Activated naive CD4-positive, alpha-beta T cell (primary cell): ENCODE data around the gene OTUD7B.
A peak's percentile ranks its signal among the peaks of the same experiment; 100 is the strongest.

Experiments
- DNase-seq, 4 experiments: peaks; one replicate each; lab custom pipeline; 2025; lab: John Stamatoyannopoulos, UW

Gene OTUD7B

DNA sequence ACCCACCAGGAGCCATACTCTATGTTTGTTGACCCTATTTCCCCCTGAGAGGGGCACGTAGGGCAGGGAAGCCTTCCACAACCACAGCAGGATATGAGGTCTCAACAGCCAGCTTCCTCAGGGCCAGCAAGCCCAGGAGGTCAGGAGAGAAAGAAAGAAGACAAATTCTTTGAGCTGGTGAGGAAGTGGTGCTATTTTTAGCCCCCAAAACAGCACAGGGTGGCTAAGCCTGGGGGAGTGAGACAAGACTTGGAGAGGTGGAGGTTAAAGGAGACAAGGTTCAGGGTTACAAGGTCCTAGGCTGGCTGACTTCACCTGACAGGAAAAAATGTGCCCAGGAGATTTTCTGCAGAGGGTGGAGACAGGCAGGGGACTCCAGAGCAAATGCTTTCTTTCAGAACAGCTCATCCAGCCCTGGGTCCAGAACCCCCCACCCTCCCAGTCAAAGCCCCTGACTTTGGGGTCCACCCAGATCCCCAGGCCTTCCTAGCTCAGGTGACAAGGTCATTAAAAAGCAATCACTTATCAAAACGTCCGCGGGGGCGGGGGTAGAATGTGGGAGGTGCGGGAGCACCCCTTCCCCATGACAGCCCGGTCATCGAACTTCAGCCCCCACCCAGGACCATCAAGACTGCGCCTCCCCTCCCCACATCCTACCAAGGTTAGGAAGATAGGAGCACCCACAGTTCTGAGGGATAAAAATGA lies 94.2 kb downstream of the OTUD7B start:
- DNase-seq = no peak

DNA sequence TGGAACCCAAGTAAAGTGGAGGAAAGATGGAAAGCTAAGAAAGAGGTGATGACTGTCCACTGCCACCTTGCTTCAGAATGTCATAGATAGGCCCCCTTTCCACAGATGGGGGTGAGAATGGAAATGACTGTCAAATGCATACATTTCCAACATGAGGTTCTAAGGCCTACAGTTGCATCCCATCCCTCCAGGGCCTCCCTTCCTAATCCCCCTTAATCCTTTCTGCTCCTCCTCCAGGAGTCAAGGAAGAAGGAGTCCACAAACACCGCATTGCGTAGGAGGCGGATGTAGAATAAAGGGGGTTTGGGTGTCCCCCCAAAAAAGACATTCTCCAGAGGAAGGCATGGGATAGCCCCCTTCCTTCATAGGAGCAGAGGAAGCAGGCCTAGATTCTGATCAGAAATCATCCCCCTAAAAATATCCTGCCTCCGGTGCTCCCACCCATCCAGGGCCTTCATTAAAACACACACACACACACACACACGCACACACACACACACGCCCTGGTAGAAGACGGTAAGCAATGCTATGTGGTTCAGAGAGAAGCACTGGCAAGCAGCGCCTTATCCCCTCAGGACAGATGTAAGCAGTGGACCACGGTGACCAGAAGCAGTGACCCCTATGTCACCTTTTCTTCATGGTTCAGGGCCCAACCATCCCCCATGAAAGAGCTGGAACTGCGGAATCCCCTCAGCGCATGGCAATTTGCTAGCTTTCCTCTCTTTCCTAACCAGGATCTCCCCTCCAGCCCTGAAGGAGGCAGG lies 94.9 kb downstream of the OTUD7B start:
- no peak for DNase-seq

DNA sequence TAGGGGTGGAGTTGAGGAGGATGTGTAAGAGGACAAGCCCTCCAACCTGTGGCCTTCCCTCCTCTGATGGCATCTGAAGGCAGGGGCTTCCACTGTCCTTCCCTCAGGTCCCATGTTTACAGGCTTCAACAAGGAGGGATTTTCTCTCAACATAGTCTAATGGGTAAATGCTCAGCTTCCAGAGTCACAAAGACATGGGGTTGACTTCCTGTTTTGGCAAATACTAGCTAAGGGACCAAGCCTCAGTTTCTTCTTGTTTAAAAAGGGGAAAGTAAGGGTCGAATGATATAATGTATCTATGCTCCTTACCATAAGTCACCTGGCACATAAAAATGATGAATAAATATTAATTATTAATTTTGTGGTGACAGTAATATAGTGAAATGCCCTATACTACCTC lies 96.0 kb downstream of the OTUD7B start:
- no peak for DNase-seq

DNA sequence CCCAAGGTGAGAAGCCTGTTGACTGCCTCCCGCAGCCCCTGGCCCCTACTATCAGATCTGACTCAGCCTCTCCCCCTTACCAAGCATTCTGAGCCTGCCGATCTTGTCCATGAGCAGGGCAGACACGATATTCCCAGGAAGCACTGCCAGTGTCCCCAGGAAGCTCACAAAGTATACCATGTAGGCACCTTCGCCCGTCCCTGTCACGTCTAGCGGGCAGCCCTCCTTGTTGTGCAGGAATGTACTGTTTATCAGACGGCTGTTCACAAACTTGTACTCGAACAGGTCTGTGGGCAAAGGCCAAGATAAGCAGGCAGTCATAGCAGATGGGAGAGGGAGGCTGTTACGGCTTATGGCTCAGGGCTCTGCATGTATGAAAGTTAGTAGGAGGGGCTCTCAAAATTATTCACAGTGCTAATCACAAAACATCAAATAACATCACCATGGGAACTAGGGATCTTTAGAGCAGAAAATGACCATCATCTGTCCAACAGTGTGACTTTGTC lies 103.9 kb downstream of the OTUD7B start:
- DNase-seq = no peak

DNA sequence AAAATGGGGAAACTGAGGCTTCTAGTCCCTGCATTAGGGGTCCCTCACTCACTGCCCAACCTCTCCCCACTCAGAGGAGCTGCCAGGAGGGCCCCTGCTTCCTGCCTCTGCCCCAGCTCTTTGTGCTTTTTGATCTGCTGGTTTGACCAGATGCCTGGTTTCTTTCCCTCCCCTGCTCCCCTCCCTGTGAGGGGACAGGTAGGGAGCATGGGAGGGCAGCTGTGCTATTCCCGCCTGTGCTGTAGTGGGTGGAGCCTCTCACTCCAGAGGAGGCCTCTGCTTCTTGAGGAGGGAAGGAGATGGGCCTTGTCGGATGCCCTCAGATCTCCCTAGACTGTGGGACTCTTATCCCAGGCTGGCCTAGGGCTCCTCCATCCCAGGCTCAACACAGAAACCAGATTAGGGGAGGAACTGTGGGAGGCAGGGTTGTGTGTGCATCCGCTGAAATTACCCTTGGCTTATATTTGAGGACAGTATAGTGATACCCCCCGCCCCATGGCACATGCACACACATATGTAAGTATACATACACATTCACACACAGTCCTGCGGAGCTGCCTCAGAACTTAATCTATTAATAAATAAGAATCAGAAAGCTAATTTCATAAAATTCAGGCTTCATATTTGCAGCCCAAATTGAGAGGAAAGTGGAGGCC lies 106.6 kb downstream of the OTUD7B start:
- DNase-seq = no peak

DNA sequence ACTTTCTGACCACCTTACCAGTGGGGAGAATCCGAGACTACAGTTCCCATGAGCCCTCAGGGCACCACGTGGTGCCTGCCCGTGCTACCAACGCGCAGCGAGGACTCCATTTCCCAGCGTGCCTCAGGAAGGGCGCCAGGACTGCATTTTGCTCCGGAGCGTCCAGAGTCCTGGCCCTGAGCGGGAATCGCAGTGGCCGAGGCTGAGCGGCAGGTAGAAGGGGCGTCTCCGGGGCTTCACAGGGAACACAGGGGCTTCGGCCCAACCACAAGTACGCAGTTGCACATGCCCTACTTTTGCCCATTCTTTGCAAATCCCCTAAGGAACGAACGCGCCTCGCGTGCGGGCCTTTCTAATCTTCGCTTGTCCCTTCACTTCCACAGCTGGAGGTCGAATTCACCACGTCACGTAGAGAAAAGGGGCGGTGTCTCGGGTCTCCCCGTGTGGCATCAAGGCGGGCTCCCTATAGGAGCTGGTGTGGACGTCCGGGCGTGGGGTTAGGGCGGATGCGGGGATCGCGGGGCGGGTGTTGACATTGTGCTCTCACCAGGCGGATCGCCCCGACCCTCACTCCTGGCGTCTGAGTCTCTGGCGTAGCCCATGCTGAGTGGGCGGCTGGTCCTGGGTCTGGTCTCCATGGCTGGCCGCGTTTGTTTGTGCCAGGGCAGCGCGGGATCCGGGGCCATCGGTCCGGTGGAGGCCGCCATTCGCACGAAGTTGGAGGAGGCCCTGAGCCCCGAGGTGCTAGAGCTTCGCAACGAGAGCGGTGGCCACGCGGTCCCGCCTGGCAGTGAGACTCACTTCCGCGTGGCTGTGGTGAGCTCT lies 110.9 kb downstream of the OTUD7B start, which contains the start of gene BOLA1:
Gene BOLA1, plus strand, starts transcription at position 109 of the 825 bp plus-strand sequence. Its CDS starts 492 bp downstream, at position 601.
- DNase-seq = peak; percentile 36 to 70 (median 54)

DNA sequence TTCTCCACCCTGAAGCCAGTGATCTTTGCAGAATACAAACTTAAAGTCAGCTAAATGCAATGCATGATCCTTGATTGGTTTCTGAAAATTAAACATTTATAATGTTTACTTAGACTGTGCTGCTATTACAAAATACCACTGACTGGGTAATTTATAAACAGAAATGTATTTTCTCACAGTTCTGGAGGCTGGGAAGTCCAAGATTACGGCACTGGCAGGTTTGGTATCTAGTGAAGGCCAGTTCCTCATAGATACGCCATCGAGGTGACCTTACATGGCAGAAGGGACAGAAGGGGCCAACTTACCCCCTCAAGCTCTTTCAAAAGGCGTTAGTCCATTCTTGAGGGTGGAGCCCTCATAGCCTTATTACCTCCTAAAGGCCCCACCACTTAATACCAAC lies 114.0 kb downstream of the OTUD7B start:
- DNase-seq = no peak

DNA sequence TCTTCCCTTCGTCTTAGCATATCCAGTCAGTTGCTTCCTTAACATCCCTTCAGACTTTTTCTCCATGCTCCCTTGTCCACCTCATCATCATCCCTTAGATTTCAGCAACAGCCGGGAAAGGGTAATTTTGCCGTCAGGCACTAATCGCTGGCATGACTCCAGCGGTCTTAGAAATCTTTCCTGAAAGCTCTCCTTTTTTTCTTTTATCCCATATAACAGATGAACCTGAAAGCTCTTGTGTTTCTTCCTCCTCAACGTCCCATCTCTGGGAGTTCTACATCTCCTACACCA lies 121.6 kb downstream of the OTUD7B start:
- DNase-seq = no peak

DNA sequence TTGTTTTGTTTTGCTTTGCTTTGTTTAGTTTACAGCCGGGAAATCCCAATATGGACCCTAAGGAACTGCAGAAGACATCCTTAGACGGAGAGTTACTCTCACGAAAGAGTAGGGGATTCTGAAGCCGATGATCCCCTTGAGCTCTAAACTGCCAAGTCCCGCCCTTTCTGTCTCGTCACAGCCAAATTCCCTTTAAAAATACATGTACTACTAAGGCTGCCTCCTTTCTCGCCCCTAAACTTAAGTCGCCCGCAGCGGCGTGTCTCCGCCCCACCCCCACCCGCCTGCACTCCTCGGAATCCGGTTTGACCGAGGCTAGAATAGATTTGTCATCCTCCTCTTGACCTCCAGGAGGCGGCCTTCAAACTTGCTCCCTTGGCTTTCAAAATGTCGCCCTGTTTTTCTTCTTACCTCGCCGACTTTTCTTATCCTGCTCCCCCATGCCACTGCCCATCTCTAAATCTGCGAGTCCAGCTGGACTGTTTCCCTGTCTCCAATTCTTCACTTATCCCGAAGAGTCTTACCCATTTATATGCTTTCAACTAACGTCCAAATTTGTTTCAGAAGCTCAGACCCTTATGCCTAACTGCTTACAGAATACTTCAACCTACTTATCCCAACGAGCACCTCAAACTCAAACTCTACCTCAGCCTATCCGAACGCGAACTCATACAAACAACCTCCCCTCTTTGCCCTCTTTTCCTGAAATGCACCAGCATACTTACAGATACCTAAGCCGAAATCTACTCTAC lies 122.1 kb downstream of the OTUD7B start:
- DNase-seq = peak; percentile 24 to 52 (median 38)
